Parathyroid adenoma (tissue), 2 donors: Measurements from ENCODE around the gene PDHA1.

Source experiments
- H2AFZ ChIP-seq: fragments of 300-600 bp; sonication (generic); one replicate; pipeline ENCODE4 v1.7.0; 2017; ENCODE audit warnings: antibody characterized with exemption, mild to moderate bottlenecking
- H3K27ac ChIP-seq: fragments of 300-600 bp; sonication (generic); one replicate; pipeline ENCODE4 v1.7.0; 2017
- H3K27me3 ChIP-seq: fragments of 300-600 bp; sonication (generic); one replicate; pipeline ENCODE4 v1.7.0; 2017; ENCODE audit warnings: low read length; ENCODE audit not compliant: control insufficient read depth, insufficient read depth
- H3K36me3 ChIP-seq: fragments of 300-600 bp; sonication (generic); one replicate; pipeline ENCODE4 v1.7.0; 2017; ENCODE audit warnings: low read length; ENCODE audit not compliant: control insufficient read depth, insufficient read depth
- H3K4me1 ChIP-seq: fragments of 300-600 bp; sonication (generic); one replicate; pipeline ENCODE4 v1.7.0; 2017; ENCODE audit warnings: control low read depth
- H3K4me2 ChIP-seq: fragments of 300-600 bp; sonication (generic); one replicate; pipeline ENCODE4 v1.7.0; 2017; ENCODE audit warnings: low read length
- H3K4me3 ChIP-seq: fragments of 300-600 bp; sonication (generic); one replicate; pipeline ENCODE4 v1.7.0; 2017; ENCODE audit warnings: low read depth, low read length
- H3K79me2 ChIP-seq: fragments of 300-600 bp; sonication (generic); one replicate; pipeline ENCODE4 v1.7.0; 2017; ENCODE audit warnings: control low read depth
- H3K9ac ChIP-seq: fragments of 300-600 bp; sonication (generic); one replicate; pipeline ENCODE4 v1.7.0; 2017; ENCODE audit warnings: mild to moderate bottlenecking
- H3K9me3 ChIP-seq: fragments of 300-600 bp; sonication (generic); one replicate; pipeline ENCODE4 v1.7.0; 2017; ENCODE audit warnings: low read length; ENCODE audit not compliant: control insufficient read depth
- CTCF ChIP-seq: fragments of 300-600 bp; sonication (generic); IDR thresholded peaks from one replicate; pipeline ENCODE4 v1.7.0; 2017; ENCODE audit warnings: antibody characterized with exemption, mild to moderate bottlenecking
- donor health status: primary hyperparathyroidism.

The PDHA1 gene

GRCh38 chrX:19392078-19392477 lies 48.4 kb downstream of the PDHA1 start:
- H3K9ac ChIP-seq = no peak overlapping the region
- no peak overlapping the region for H3K27ac ChIP-seq
- no peaks in the 10 kb centered on the region for H3K79me2 ChIP-seq
- H3K27me3 ChIP-seq = no peaks in the 10 kb centered on the region
- no peaks in the 10 kb centered on the region for H3K36me3 ChIP-seq
- TF ChIP-seq CTCF = no peak
- H3K4me1 ChIP-seq = no peaks in the 10 kb centered on the region
- no peaks in the 10 kb centered on the region for H3K9me3 ChIP-seq
- H2AFZ ChIP-seq = no peak overlapping the region
- H3K4me2 ChIP-seq = no peak overlapping the region
- no peak overlapping the region for H3K4me3 ChIP-seq

GRCh38 chrX:19392703-19393102 lies 49.0 kb downstream of the PDHA1 start:
- Histone ChIP-seq H3K4me3 (no peak overlapping the region), H3K27ac (no peak overlapping the region), H3K36me3 (no peaks in the 10 kb centered on the region), H3K9me3 (no peaks in the 10 kb centered on the region), H3K9ac (no peak overlapping the region), H2AFZ (no peak overlapping the region), H3K4me2 (no peak overlapping the region), H3K27me3 (no peaks in the 10 kb centered on the region), H3K4me1 (no peaks in the 10 kb centered on the region), H3K79me2 (no peaks in the 10 kb centered on the region)
- no peak for TF ChIP-seq CTCF

- no peak overlapping the region for H3K9ac ChIP-seq
- H3K9me3 ChIP-seq = no peaks in the 10 kb centered on the region
- no peak overlapping the region for H2AFZ ChIP-seq
- no peak for TF ChIP-seq CTCF
- no peak overlapping the region for H3K27ac ChIP-seq
- H3K4me1 ChIP-seq = no peaks in the 10 kb centered on the region
- no peak overlapping the region for H3K4me3 ChIP-seq
- no peaks in the 10 kb centered on the region for H3K27me3 ChIP-seq
- no peak overlapping the region for H3K4me2 ChIP-seq
- no peaks in the 10 kb centered on the region for H3K36me3 ChIP-seq
- H3K79me2 ChIP-seq = no peaks in the 10 kb centered on the region
Measured at GRCh38 chrX:19403696-19404095, 60.0 kb downstream of the PDHA1 start.

- Histone ChIP-seq H3K4me2 (no peak overlapping the region), H3K9me3 (no peaks in the 10 kb centered on the region), H3K79me2 (no peaks in the 10 kb centered on the region), H3K4me3 (no peak overlapping the region), H3K27ac (no peak overlapping the region), H3K4me1 (no peaks in the 10 kb centered on the region), H3K9ac (no peak overlapping the region), H3K27me3 (no peaks in the 10 kb centered on the region), H2AFZ (no peak overlapping the region), H3K36me3 (no peaks in the 10 kb centered on the region)
- TF ChIP-seq CTCF = no peak
Measured at GRCh38 chrX:19410259-19410658, 66.5 kb downstream of the PDHA1 start.
